ENCODE measurements around the gene UBR3.

UBR3 gene

GRCh38 chr2:169822785-169823392 lies 4.4 kb upstream of the UBR3 start:
- Histone ChIP-seq H3K4me1 (ENCODE audit: low read length) (peaks cover 10% of the 10 kb centered on the region), H3K27me3 (replicated peaks; ENCODE audit: insufficient read depth, low read length) (no peaks in the 10 kb centered on the region), H4K20me1 (ENCODE audit: insufficient read depth, low read length) (no peaks in the 10 kb centered on the region; the same call in 1 of the 2 replicates), H3K4me3 (ENCODE audit: low read length) (no peak overlapping the region), H3F3A (ENCODE audit: insufficient read depth, low read length) (no peaks in the 10 kb centered on the region), H3K27ac (ENCODE audit: low read length) (no peak overlapping the region), H3K36me3 (replicated peaks; ENCODE audit: insufficient read depth, low read length) (no peaks in the 10 kb centered on the region), H3K9me2 (replicated peaks; ENCODE audit: insufficient read depth, low read length) (no peaks in the 10 kb centered on the region), H3K9me3 (replicated peaks; ENCODE audit: insufficient read depth, low read length) (no peaks in the 10 kb centered on the region), H3K4me2 (ENCODE audit: low read depth, low read length) (peak overlapping the region; percentile 81; the same call in 1 of the 2 replicates), H3K9ac (ENCODE audit: low read length) (no peak overlapping the region; the same call in 1 of the 2 replicates), H3K79me2 (ENCODE audit: low read length) (peaks cover 37% of the 10 kb centered on the region), H2AFZ (ENCODE audit: low read length) (no peak overlapping the region)
- no peak for TF ChIP-seq EZH2 (optimal IDR thresholded peaks at IDR 0.05; ENCODE audit: low read depth, low read length)
- no peak for TF ChIP-seq EZH2phosphoT487 (IDR thresholded peaks at IDR 0.05; ENCODE audit: low read length)
- no peak for TF ChIP-seq CTCF (IDR thresholded peaks at IDR 0.05; ENCODE audit: low read length)
- no peak for DNase-seq

GRCh38 chr2:169823996-169824372 lies 3.3 kb upstream of the UBR3 start:
- H3F3A ChIP-seq (ENCODE audit: insufficient read depth, low read length), result 0 out of 2 replicates have a peak, but pooled peaks cover 5% of the 10 kb centered on the region
- peak overlapping the region; percentile 91 for H3K4me3 ChIP-seq (ENCODE audit: low read length)
- peaks cover 48% of the 10 kb centered on the region for H3K79me2 ChIP-seq (ENCODE audit: low read length)
- no peaks in the 10 kb centered on the region for H3K27me3 ChIP-seq (replicated peaks; ENCODE audit: insufficient read depth, low read length)
- TF ChIP-seq CTCF (IDR thresholded peaks at IDR 0.05; ENCODE audit: low read length) (no peak), EZH2phosphoT487 (IDR thresholded peaks at IDR 0.05; ENCODE audit: low read length) (no peak), EZH2 (optimal IDR thresholded peaks at IDR 0.05; ENCODE audit: low read depth, low read length) (no peak)
- H3K9me3 ChIP-seq (replicated peaks; ENCODE audit: insufficient read depth, low read length), result no peaks in the 10 kb centered on the region
- H2AFZ ChIP-seq (ENCODE audit: low read length), result peak overlapping the region; percentile 92
- H3K4me2 ChIP-seq (ENCODE audit: low read depth, low read length), result peak overlapping the region; percentile 81
- no peaks in the 10 kb centered on the region for H3K9me2 ChIP-seq (replicated peaks; ENCODE audit: insufficient read depth, low read length)
- peak overlapping the region; percentile 35; the same call in 1 of the 2 replicates for H3K27ac ChIP-seq (ENCODE audit: low read length)
- H3K4me1 ChIP-seq (ENCODE audit: low read length), result peaks cover 14% of the 10 kb centered on the region
- DNase-seq, result no peak
- H4K20me1 ChIP-seq (ENCODE audit: insufficient read depth, low read length), result peaks cover 4% of the 10 kb centered on the region
- peak overlapping the region; percentile 79 for H3K9ac ChIP-seq (ENCODE audit: low read length)
- no peaks in the 10 kb centered on the region for H3K36me3 ChIP-seq (replicated peaks; ENCODE audit: insufficient read depth, low read length)

- H3K79me2 ChIP-seq (ENCODE audit: low read length), result peaks cover 54% of the 10 kb centered on the region
- H3F3A ChIP-seq (ENCODE audit: insufficient read depth, low read length), result 0 out of 2 replicates have a peak, but pooled peaks cover 5% of the 10 kb centered on the region
- H3K9me2 ChIP-seq (replicated peaks; ENCODE audit: insufficient read depth, low read length), result no peaks in the 10 kb centered on the region
- H3K4me3 ChIP-seq (ENCODE audit: low read length), result peak within 1 kb of the TSS; percentile 91
- peak; percentile 98 for TF ChIP-seq CTCF (IDR thresholded peaks at IDR 0.05; ENCODE audit: low read length)
- TF ChIP-seq EZH2 (optimal IDR thresholded peaks at IDR 0.05; ENCODE audit: low read depth, low read length), result no peak
- H2AFZ ChIP-seq (ENCODE audit: low read length), result peak within 1 kb of the TSS; percentile 92
- DNase-seq, result peak; percentile 83
- peak within 1 kb of the TSS; percentile 79 for H3K9ac ChIP-seq (ENCODE audit: low read length)
- H3K27ac ChIP-seq (ENCODE audit: low read length), result peak within 1 kb of the TSS; percentile 35; the same call in 1 of the 2 replicates
- H3K9me3 ChIP-seq (replicated peaks; ENCODE audit: insufficient read depth, low read length), result no peaks in the 10 kb centered on the region
- H4K20me1 ChIP-seq (ENCODE audit: insufficient read depth, low read length), result peaks cover 7% of the 10 kb centered on the region
- H3K4me2 ChIP-seq (ENCODE audit: low read depth, low read length), result peak within 1 kb of the TSS; percentile 81
- H3K27me3 ChIP-seq (replicated peaks; ENCODE audit: insufficient read depth, low read length), result no peaks in the 10 kb centered on the region
- peaks cover 16% of the 10 kb centered on the region for H3K4me1 ChIP-seq (ENCODE audit: low read length)
- no peaks in the 10 kb centered on the region for H3K36me3 ChIP-seq (replicated peaks; ENCODE audit: insufficient read depth, low read length)
These were observed 2.6 kb upstream of the UBR3 start, which contains the start of gene METTL5 for GRCh38 chr2:169824373-169825333. TSS of gene METTL5 (minus strand) at chr2:169824905. CDS start at chr2:169824597, 308 bp downstream.

All from MM.1S (cell line).